Ectodermal cell (in vitro differentiated cells): ENCODE results near the gene ANTXR2.

Source experiments
- H3K27ac ChIP-seq: 2 replicates; pipeline ENCODE4 v1.7.0; 2013; ENCODE audit warnings: mild to moderate bottlenecking, low read depth, low read length; ENCODE audit not compliant: insufficient read depth, poor library complexity, severe bottlenecking
- H3K27me3 ChIP-seq: 2 replicates; pipeline ENCODE4 v1.7.0; 2013; ENCODE audit warnings: mild to moderate bottlenecking, low read length; ENCODE audit not compliant: insufficient read depth, control insufficient read depth, poor library complexity, severe bottlenecking
- H3K36me3 ChIP-seq: one replicate; pipeline ENCODE4 v1.7.0; 2013; ENCODE audit warnings: low read length; ENCODE audit not compliant: control insufficient read depth, insufficient read depth
- H3K4me1 ChIP-seq: one replicate; pipeline ENCODE4 v1.7.0; 2013; ENCODE audit warnings: low read length; ENCODE audit not compliant: control insufficient read depth, insufficient read depth
- H3K4me3 ChIP-seq: 2 replicates; pipeline ENCODE4 v1.7.0; 2013; ENCODE audit warnings: low read depth, low read length, control low read depth; ENCODE audit not compliant: insufficient read depth
- H3K9me3 ChIP-seq: 2 replicates; pipeline ENCODE4 v1.7.0; 2013; ENCODE audit warnings: mild to moderate bottlenecking, low read length, moderate library complexity; ENCODE audit not compliant: control insufficient read depth
- WGBS, 2 experiments: methylation state at CpG; one replicate each; pipeline ENCODE4 v1.1.7; 2013; ENCODE audit warnings: missing lambda C conversion rate in 2 of 2; 5-methylcytosine and 5-hydroxymethylcytosine counted together

The ANTXR2 gene

GRCh38 chr4:79886557-79886956 lies 186.5 kb downstream of the ANTXR2 start:
- Histone ChIP-seq H3K4me3 (no peak overlapping the region), H3K36me3 (no peaks in the 10 kb centered on the region), H3K27ac (no peak overlapping the region), H3K4me1 (no peaks in the 10 kb centered on the region), H3K27me3 (no peaks in the 10 kb centered on the region), H3K9me3 (no peaks in the 10 kb centered on the region)
- 83% methylated on average over 1 of the region's 1 CpG; no CpG with 5 or more reads in 1 of the 2 experiments for WGBS, 2 experiments

- H3K4me3 ChIP-seq: no peak overlapping the region
- no peaks in the 10 kb centered on the region for H3K9me3 ChIP-seq
- no peaks in the 10 kb centered on the region for H3K36me3 ChIP-seq
- no peak overlapping the region for H3K27ac ChIP-seq
- WGBS, 2 experiments: 91 to 96% methylated on average over 5 of the region's 5 CpGs
- H3K27me3 ChIP-seq: no peaks in the 10 kb centered on the region
- no peaks in the 10 kb centered on the region for H3K4me1 ChIP-seq
These were observed 187.0 kb downstream of the ANTXR2 start for GRCh38 chr4:79886021-79886420.

- Histone ChIP-seq H3K4me1 (no peaks in the 10 kb centered on the region), H3K36me3 (no peaks in the 10 kb centered on the region), H3K9me3 (no peaks in the 10 kb centered on the region), H3K27me3 (no peaks in the 10 kb centered on the region), H3K27ac (no peak overlapping the region), H3K4me3 (no peak overlapping the region)
- 100% methylated on average over 1 of the region's 1 CpG for WGBS, 2 experiments
These were observed 189.7 kb downstream of the ANTXR2 start for GRCh38 chr4:79883290-79883689.

- no CpG with 5 or more reads among the region's 1 CpG for WGBS, 2 experiments
- no peaks in the 10 kb centered on the region for H3K36me3 ChIP-seq
- H3K4me1 ChIP-seq: no peaks in the 10 kb centered on the region
- H3K27ac ChIP-seq: no peak overlapping the region
- H3K4me3 ChIP-seq: no peak overlapping the region
- H3K9me3 ChIP-seq: no peaks in the 10 kb centered on the region
- no peaks in the 10 kb centered on the region for H3K27me3 ChIP-seq
These were observed 190.2 kb downstream of the ANTXR2 start for GRCh38 chr4:79882806-79883205.

- Histone ChIP-seq H3K4me1 (no peaks in the 10 kb centered on the region), H3K4me3 (no peak overlapping the region), H3K9me3 (no peaks in the 10 kb centered on the region), H3K36me3 (no peaks in the 10 kb centered on the region), H3K27ac (no peak overlapping the region), H3K27me3 (no peaks in the 10 kb centered on the region)
These were observed 191.6 kb downstream of the ANTXR2 start for GRCh38 chr4:79881407-79881806.

- Histone ChIP-seq H3K9me3 (no peaks in the 10 kb centered on the region), H3K4me1 (no peaks in the 10 kb centered on the region), H3K27me3 (no peaks in the 10 kb centered on the region), H3K36me3 (no peaks in the 10 kb centered on the region), H3K27ac (no peak overlapping the region), H3K4me3 (no peak overlapping the region)
These were observed 195.5 kb downstream of the ANTXR2 start for GRCh38 chr4:79877511-79877910.

GRCh38 chr4:79875344-79875899 lies 197.6 kb downstream of the ANTXR2 start:
- H3K27me3 ChIP-seq: no peaks in the 10 kb centered on the region
- H3K9me3 ChIP-seq: no peaks in the 10 kb centered on the region
- H3K4me3 ChIP-seq: no peak overlapping the region
- no peaks in the 10 kb centered on the region for H3K4me1 ChIP-seq
- no peaks in the 10 kb centered on the region for H3K36me3 ChIP-seq
- no peak overlapping the region for H3K27ac ChIP-seq
- WGBS, 2 experiments: 91 to 97% methylated on average over 4 of the region's 4 CpGs

GRCh38 chr4:79874197-79874596 lies 198.8 kb downstream of the ANTXR2 start:
- no peaks in the 10 kb centered on the region for H3K9me3 ChIP-seq
- H3K4me1 ChIP-seq: no peaks in the 10 kb centered on the region
- no peaks in the 10 kb centered on the region for H3K36me3 ChIP-seq
- 100% methylated on average over 1 to 2 of the region's 2 CpGs for WGBS, 2 experiments
- no peak overlapping the region for H3K27ac ChIP-seq
- H3K27me3 ChIP-seq: no peaks in the 10 kb centered on the region
- H3K4me3 ChIP-seq: no peak overlapping the region

- H3K36me3 ChIP-seq: no peaks in the 10 kb centered on the region
- WGBS, 2 experiments: 100% methylated on average over 1 of the region's 1 CpG
These were observed 200.3 kb downstream of the ANTXR2 start for GRCh38 chr4:79872738-79873137.

GRCh38 chr4:79871961-79872360 lies 201.1 kb downstream of the ANTXR2 start:
- 65 to 88% methylated on average over 1 to 3 of the region's 3 CpGs for WGBS, 2 experiments

More at GRCh38 chr4:79872738-79873137, 200.3 kb downstream of the ANTXR2 start:
- Histone ChIP-seq H3K4me1 (no peaks in the 10 kb centered on the region), H3K4me3 (no peak overlapping the region), H3K9me3 (no peaks in the 10 kb centered on the region), H3K27me3 (no peaks in the 10 kb centered on the region), H3K27ac (no peak overlapping the region)

More at GRCh38 chr4:79871961-79872360, 201.1 kb downstream of the ANTXR2 start:
- Histone ChIP-seq H3K27me3 (no peaks in the 10 kb centered on the region), H3K4me3 (no peak overlapping the region), H3K4me1 (no peaks in the 10 kb centered on the region), H3K36me3 (no peaks in the 10 kb centered on the region), H3K9me3 (no peaks in the 10 kb centered on the region), H3K27ac (no peak overlapping the region)
